A673 (cell line): ENCODE results near the gene LAMB2. TPM values are rescaled to one million over a fixed set of nuclear protein-coding genes. Genes with fewer than 3 reads are reported as not detected.

Experiments
- BruUV-seq: library from RNA; stranded (reverse); fragments of 400-500 nt; replicated peaks from 2 replicates; lab custom pipeline; 2021; lab: Mats Ljungman, UMichigan
- CTCF ChIA-PET: fragments of 300-600 bp; sonication (Branson Sonifier 250); formaldehyde crosslinking; loops from one replicate; lab custom pipeline; 2022; ENCODE audit warnings: antibody characterized with exemption; lab: Charles Lee
- POLR2A ChIA-PET: fragments of 300-600 bp; sonication (Branson Sonifier 250); formaldehyde crosslinking; loops from one replicate; lab custom pipeline; 2022; ENCODE audit warnings: antibody characterized with exemption; ENCODE audit not compliant: low non-redundant PET; lab: Charles Lee
- DNase-seq: peaks from one replicate; pipeline ENCODE4 v3.0.0-alpha.2; 2015; ENCODE audit warnings: low spot score
- H3K27ac ChIP-seq: fragments of 200-600 bp; sonication (generic); 2 replicates; pipeline ENCODE4 v1.5.1; 2016; ENCODE audit warnings: mixed run types, low read depth, mild to moderate bottlenecking, mixed read lengths, antibody characterized with exemption, low read length; ENCODE audit not compliant: poor library complexity, severe bottlenecking
- H3K27me3 ChIP-seq: fragments of 200-600 bp; sonication (generic); replicated peaks from 2 replicates; pipeline ENCODE4 v1.6.1; 2017; ENCODE audit warnings: mixed run types, low read depth, mild to moderate bottlenecking, mixed read lengths, antibody characterized with exemption, low read length; ENCODE audit not compliant: insufficient read depth, poor library complexity
- H3K36me3 ChIP-seq: fragments of 200-600 bp; sonication (generic); 2 replicates; pipeline ENCODE4 v1.6.1; 2016; ENCODE audit warnings: mixed run types, mild to moderate bottlenecking, mixed read lengths, antibody characterized with exemption, low read length; ENCODE audit not compliant: insufficient read depth, poor library complexity, severe bottlenecking
- H3K4me1 ChIP-seq: fragments of 200-600 bp; sonication (generic); 2 replicates; pipeline ENCODE4 v1.6.1; 2017; ENCODE audit warnings: mixed run types, mild to moderate bottlenecking, mixed read lengths, antibody characterized with exemption, low read length; ENCODE audit not compliant: insufficient read depth, poor library complexity, severe bottlenecking
- H3K4me3 ChIP-seq: fragments of 200-600 bp; sonication (generic); 2 replicates; pipeline ENCODE4 v1.5.1; 2016; ENCODE audit warnings: low read depth, mixed run types, mild to moderate bottlenecking, mixed read lengths, low read length; ENCODE audit not compliant: poor library complexity, severe bottlenecking
- H3K9me3 ChIP-seq: fragments of 200-600 bp; sonication (generic); 2 replicates; pipeline ENCODE4 v1.6.1; 2016; ENCODE audit warnings: mixed run types, low read depth, mild to moderate bottlenecking, mixed read lengths, antibody characterized with exemption, low read length; ENCODE audit not compliant: poor library complexity, severe bottlenecking
- CTCF ChIP-seq: fragments of 300-800, 200-600 bp; sonication (generic); conservative IDR thresholded peaks from 2 replicates; pipeline ENCODE4 v1.5.1; 2017; ENCODE audit warnings: low read depth, mild to moderate bottlenecking, antibody characterized with exemption, low read length, moderate library complexity, mixed read lengths
- EZH2 ChIP-seq: fragments of 200-600 bp; sonication (generic); IDR thresholded peaks from 2 replicates; pipeline ENCODE4 v1.6.1; 2017; ENCODE audit warnings: borderline replicate concordance, low read depth, mild to moderate bottlenecking, mixed read lengths, antibody characterized with exemption, low read length; ENCODE audit not compliant: poor library complexity, severe bottlenecking
- intact Hi-C: fragments of 100-400 bp; cut with micrococcal nuclease; formaldehyde crosslinking; loops from one replicate; pipeline ENCODE4 v1.10.0; 2022; ENCODE audit not compliant: unreplicated experiment
- total RNA-seq: library from RNA; stranded (reverse); gene quantifications from 2 replicates; pipeline ENCODE4 v1.2.3, GENCODE V29; 2021

LAMB2 gene
- total RNA-seq, 1 experiment from 2014 or later, result 45.9 TPM

- Histone ChIP-seq H3K27me3 (no peaks in the 10 kb centered on the region), H3K4me3 (no peak overlapping the region), H3K4me1 (no peaks in the 10 kb centered on the region), H3K36me3 (no peaks in the 10 kb centered on the region), H3K27ac (no peak overlapping the region), H3K9me3 (no peaks in the 10 kb centered on the region)
- BruUV-seq, result no TSS peak
- no peak for TF ChIP-seq CTCF
- TF ChIP-seq EZH2, result no peak
- intact Hi-C loops, result loop anchor here (10.0 kb wide), 1 partner anchor 271 kb away; no protein-coding TSS in a partner anchor
- DNase-seq, result no peak
- ChIA-PET POLR2A (no interaction called here), CTCF (no interaction called here)
Observed at GRCh38 chr3:49173792-49174170, 40.9 kb upstream of the LAMB2 start.

DNA sequence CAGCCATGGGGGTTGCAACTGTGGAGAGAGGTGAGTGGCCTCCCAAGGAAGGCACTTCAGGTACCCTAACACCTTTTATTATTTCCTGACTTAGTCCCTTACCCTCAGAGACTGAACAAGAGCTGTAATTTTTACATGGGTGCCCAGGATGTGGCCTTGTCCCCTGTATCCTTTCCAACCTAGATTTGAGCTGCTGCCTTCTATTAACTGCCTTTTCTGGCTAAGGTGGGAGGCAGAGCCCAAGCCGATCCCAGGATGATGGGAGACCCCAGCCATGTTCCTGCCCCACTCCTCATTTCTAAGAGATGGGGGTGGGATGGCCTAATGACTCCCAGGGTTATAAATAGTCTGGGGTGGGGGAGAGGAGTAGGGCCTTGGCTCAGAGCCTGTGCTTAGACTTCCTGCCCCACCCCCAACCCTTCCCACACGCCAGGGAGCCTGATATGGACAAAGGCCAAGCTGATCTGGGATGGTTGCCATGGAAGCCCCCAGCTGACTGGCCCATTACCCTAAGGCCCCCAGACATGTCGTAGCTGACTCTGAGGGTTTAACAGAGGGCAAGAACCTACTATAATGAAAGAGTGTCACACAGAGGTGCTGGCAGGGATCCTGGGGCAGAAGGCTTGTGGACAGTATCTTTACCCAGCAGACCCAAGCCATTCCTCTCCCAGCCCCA is 40.4 kb upstream of the LAMB2 start:
- no TSS peak for BruUV-seq
- Histone ChIP-seq H3K9me3 (no peaks in the 10 kb centered on the region), H3K4me1 (no peaks in the 10 kb centered on the region), H3K4me3 (no peak overlapping the region), H3K27me3 (no peaks in the 10 kb centered on the region), H3K27ac (no peak overlapping the region), H3K36me3 (no peaks in the 10 kb centered on the region)
- TF ChIP-seq CTCF (no peak), EZH2 (no peak)
- CTCF ChIA-PET, result no interaction called here
- intact Hi-C loops, result loop anchor here (10.0 kb wide), 1 partner anchor 272 kb away; no protein-coding TSS in a partner anchor
- peak; percentile 28 for DNase-seq
- POLR2A ChIA-PET, result no interaction called here

DNA sequence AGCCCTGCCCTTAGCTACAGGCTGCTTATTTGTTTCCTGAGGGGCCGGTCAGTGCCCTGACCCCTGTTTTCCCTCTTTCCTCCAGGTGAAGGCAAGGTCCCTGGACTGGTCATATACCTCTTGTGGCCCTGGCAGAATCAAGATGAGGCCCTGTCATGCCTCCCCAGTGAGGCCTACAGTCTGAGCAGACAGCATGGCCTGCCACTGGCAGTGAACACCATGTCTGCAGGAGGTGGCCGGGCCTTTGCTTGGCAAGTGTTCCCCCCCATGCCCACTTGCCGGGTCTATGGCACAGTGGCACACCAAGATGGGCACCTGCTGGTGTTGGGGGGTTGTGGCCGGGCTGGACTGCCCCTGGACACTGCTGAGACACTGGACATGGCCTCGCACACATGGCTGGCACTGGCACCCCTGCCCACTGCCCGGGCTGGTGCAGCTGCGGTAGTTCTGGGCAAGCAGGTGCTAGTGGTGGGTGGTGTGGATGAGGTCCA is 39.7 kb upstream of the LAMB2 start:
- intact Hi-C loops, result loop anchor here (10.0 kb wide), 1 partner anchor 272 kb away; no protein-coding TSS in a partner anchor
- Histone ChIP-seq H3K27ac (no peak overlapping the region), H3K4me3 (no peak overlapping the region), H3K36me3 (no peaks in the 10 kb centered on the region), H3K27me3 (no peaks in the 10 kb centered on the region), H3K9me3 (no peaks in the 10 kb centered on the region), H3K4me1 (no peaks in the 10 kb centered on the region)
- POLR2A ChIA-PET, result no interaction called here
- BruUV-seq, result no TSS peak
- DNase-seq, result no peak
- no peak for TF ChIP-seq EZH2
- no peak for TF ChIP-seq CTCF
- CTCF ChIA-PET, result no interaction called here
